Mesenchymal stem cell (in vitro differentiated cells and primary cell): Measurements from ENCODE around the gene CSF2RB.

Experiments
- DNase-seq: peaks from one replicate; pipeline ENCODE4 v3.0.0-alpha.2; 2013
- H2AFZ ChIP-seq: one replicate; pipeline ENCODE4 v1.6.1; 2013; ENCODE audit warnings: low read depth, mild to moderate bottlenecking, control low read depth, inconsistent platforms, low read length, moderate library complexity
- H2AK5ac ChIP-seq: 2 replicates; pipeline ENCODE4 v1.6.1; 2013; ENCODE audit warnings: low read length, moderate library complexity, mild to moderate bottlenecking, inconsistent platforms; ENCODE audit not compliant: severe bottlenecking
- H2BK120ac ChIP-seq: one replicate; pipeline ENCODE4 v1.6.1; 2013; ENCODE audit warnings: low read depth, mild to moderate bottlenecking, inconsistent platforms, low read length, moderate library complexity
- H2BK12ac ChIP-seq, 2 experiments: one replicate each; pipeline ENCODE4 v1.6.1; 2013; ENCODE audit warnings: inconsistent platforms in 2 of 2, low read length in 2 of 2, mild to moderate bottlenecking in 2 of 2, moderate library complexity in 2 of 2, control low read depth in 1 of 2
- H2BK15ac ChIP-seq: one replicate; pipeline ENCODE4 v1.6.1; 2013; ENCODE audit warnings: mild to moderate bottlenecking, low read depth, inconsistent platforms; ENCODE audit not compliant: poor library complexity, severe bottlenecking
- H2BK5ac ChIP-seq: 2 replicates; pipeline ENCODE4 v1.6.1; 2013; ENCODE audit warnings: low read depth, mild to moderate bottlenecking, low read length, control low read depth, inconsistent platforms; ENCODE audit not compliant: poor library complexity, severe bottlenecking
- H3K14ac ChIP-seq, 2 experiments: one replicate each; pipeline ENCODE4 v1.6.1; 2013; ENCODE audit warnings: inconsistent platforms in 2 of 2, low read length in 2 of 2, control low read depth in 1 of 2, mild to moderate bottlenecking in 1 of 2, moderate library complexity in 1 of 2
- H3K18ac ChIP-seq, 2 experiments: one replicate each; pipeline ENCODE4 v1.6.1; 2013; ENCODE audit warnings: inconsistent platforms in 2 of 2, low read length in 2 of 2, control low read depth in 1 of 2, low read depth in 1 of 2, mild to moderate bottlenecking in 1 of 2
- H3K23ac ChIP-seq, 2 experiments: one replicate each; pipeline ENCODE4 v1.6.1; 2013; ENCODE audit warnings: inconsistent platforms in 2 of 2, low read length in 2 of 2, mild to moderate bottlenecking in 2 of 2, moderate library complexity in 2 of 2, control low read depth in 1 of 2
- H3K27ac ChIP-seq: 2 replicates; pipeline ENCODE4 v1.5.1; 2013; ENCODE audit warnings: mild to moderate bottlenecking, moderate library complexity, low read length, control low read depth, inconsistent platforms; ENCODE audit not compliant: poor library complexity, severe bottlenecking
- H3K27me3 ChIP-seq, 2 experiments: 2 replicates each; pipeline versions ENCODE4 v1.6.1 to v1.7.0; 2013; ENCODE audit warnings: low read length in 2 of 2, mild to moderate bottlenecking in 2 of 2, moderate library complexity in 2 of 2, control low read depth in 1 of 2, inconsistent platforms in 1 of 2; ENCODE audit not compliant: control insufficient read depth in 1 of 2, insufficient read depth in 1 of 2
- H3K36me3 ChIP-seq, 2 experiments: 2 replicates each; pipeline versions ENCODE4 v1.6.1 to v1.7.0; 2013; ENCODE audit warnings: low read length in 2 of 2, control low read depth in 1 of 2, inconsistent platforms in 1 of 2, low read depth in 1 of 2, mild to moderate bottlenecking in 1 of 2; ENCODE audit not compliant: insufficient read depth in 2 of 2, control insufficient read depth in 1 of 2
- H3K4ac ChIP-seq, 2 experiments: one replicate each; pipeline ENCODE4 v1.6.1; 2013; ENCODE audit warnings: inconsistent platforms in 2 of 2, low read length in 2 of 2, mild to moderate bottlenecking in 2 of 2, moderate library complexity in 2 of 2, control low read depth in 1 of 2, low read depth in 1 of 2
- H3K4me1 ChIP-seq: 2 replicates; pipeline ENCODE4 v1.6.1; 2013; ENCODE audit warnings: low read depth, low read length, control low read depth; ENCODE audit not compliant: control insufficient read depth, insufficient read depth
- H3K4me2 ChIP-seq: 2 replicates; pipeline ENCODE4 v1.6.1; 2013; ENCODE audit warnings: low read length, mild to moderate bottlenecking, inconsistent platforms; ENCODE audit not compliant: poor library complexity, severe bottlenecking
- H3K4me3 ChIP-seq, 2 experiments: 2 replicates each; pipeline versions ENCODE4 v1.5.1 to v1.7.0; 2013; ENCODE audit warnings: low read length in 2 of 2, mild to moderate bottlenecking in 2 of 2, control low read depth in 1 of 2, low read depth in 1 of 2; ENCODE audit not compliant: insufficient read depth in 1 of 2
- H3K79me1 ChIP-seq: replicated peaks from 2 replicates; pipeline ENCODE4 v1.6.1; 2013; ENCODE audit warnings: mild to moderate bottlenecking, control low read depth, low read length, inconsistent platforms; ENCODE audit not compliant: poor library complexity, severe bottlenecking
- H3K9ac ChIP-seq: 2 replicates; pipeline ENCODE4 v1.7.0; 2013; ENCODE audit warnings: mild to moderate bottlenecking, low read length, moderate library complexity
- H3K9me3 ChIP-seq: 2 replicates; pipeline ENCODE4 v1.7.0; 2013; ENCODE audit warnings: mild to moderate bottlenecking, low read length; ENCODE audit not compliant: control insufficient read depth
- H4K8ac ChIP-seq: one replicate; pipeline ENCODE4 v1.6.1; 2013; ENCODE audit warnings: inconsistent platforms, mild to moderate bottlenecking, low read length, moderate library complexity
- H4K91ac ChIP-seq: one replicate; pipeline ENCODE4 v1.6.1; 2013; ENCODE audit warnings: mild to moderate bottlenecking, low read length, inconsistent platforms
- WGBS: methylation state at CpG from one replicate; pipeline ENCODE4 v1.1.7; 2013; ENCODE audit warnings: mixed read lengths; 5-methylcytosine and 5-hydroxymethylcytosine counted together

CSF2RB gene

DNA sequence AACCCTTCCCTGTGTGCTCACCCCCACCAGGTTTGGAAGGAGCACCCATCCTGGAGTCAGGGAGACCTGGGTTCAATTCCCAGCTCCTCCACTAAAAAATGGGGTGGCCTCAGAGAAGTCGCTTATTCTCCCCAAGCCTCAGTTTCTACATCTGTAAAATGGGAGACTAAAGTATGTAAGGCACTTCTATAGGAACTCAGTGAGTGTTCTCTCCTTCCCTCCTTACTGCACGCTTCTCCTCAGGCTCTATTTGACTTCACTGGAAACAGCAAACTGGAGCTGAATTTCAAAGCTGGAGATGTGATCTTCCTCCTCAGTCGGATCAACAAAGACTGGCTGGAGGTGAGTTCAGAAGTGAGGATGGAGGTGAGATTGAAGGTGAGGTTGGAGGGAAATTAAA, 41.3 kb upstream of the CSF2RB start:
- Histone ChIP-seq H2BK12ac (no peak overlapping the region), H3K4me3 (no peak overlapping the region), H3K4me2 (no peak overlapping the region), H4K91ac (no peak overlapping the region), H3K4me1 (peaks cover 4% of the 10 kb centered on the region), H3K4ac (no peak overlapping the region), H3K27ac (no peak overlapping the region), H2BK120ac (no peak overlapping the region), H3K18ac (no peak overlapping the region), H2BK5ac (no peak overlapping the region), H3K27me3 (peaks cover 36 to 69% of the 10 kb centered on the region in 2 experiments), H3K36me3 (no peaks in the 10 kb centered on the region), H4K8ac (no peak overlapping the region), H3K9ac (no peak overlapping the region), H2AFZ (no peak overlapping the region), H3K14ac (no peak overlapping the region), H2BK15ac (no peak overlapping the region), H3K79me1 (no peaks in the 10 kb centered on the region), H2AK5ac (no peak overlapping the region), H3K23ac (no peak overlapping the region), H3K9me3 (no peaks in the 10 kb centered on the region)
- 96% methylated on average over 2 of the region's 3 CpGs for WGBS
- DNase-seq = no peak

GRCh38 chr22:36872866-36873498, 40.4 kb upstream of the CSF2RB start:
- Histone ChIP-seq H2AFZ (no peak overlapping the region), H3K36me3 (no peaks in the 10 kb centered on the region), H4K91ac (no peak overlapping the region), H3K9me3 (no peaks in the 10 kb centered on the region), H2BK15ac (no peak overlapping the region), H3K4ac (no peak overlapping the region), H2BK120ac (no peak overlapping the region), H3K27me3 (peaks cover 43 to 69% of the 10 kb centered on the region in 2 experiments), H3K14ac (no peak overlapping the region), H3K4me1 (peaks cover 4% of the 10 kb centered on the region), H3K79me1 (no peaks in the 10 kb centered on the region), H3K4me2 (no peak overlapping the region), H2AK5ac (no peak overlapping the region), H4K8ac (no peak overlapping the region), H3K9ac (no peak overlapping the region), H3K18ac (no peak overlapping the region), H3K27ac (no peak overlapping the region), H2BK12ac (no peak overlapping the region), H3K23ac (no peak overlapping the region), H3K4me3 (no peak overlapping the region), H2BK5ac (no peak overlapping the region)
- WGBS = 92% methylated on average over 2 of the region's 2 CpGs
- DNase-seq = no peak

- no peak overlapping the region for H3K27ac ChIP-seq
- H3K9ac ChIP-seq = no peak overlapping the region
- no peak overlapping the region for H3K4ac ChIP-seq
- no peak overlapping the region for H2BK120ac ChIP-seq
- H2BK15ac ChIP-seq = no peak overlapping the region
- no peak overlapping the region for H2AK5ac ChIP-seq
- DNase-seq = peak; percentile 64
- H3K27me3 ChIP-seq = peaks cover 47 to 70% of the 10 kb centered on the region in 2 experiments
- H2AFZ ChIP-seq = no peak overlapping the region
- H3K79me1 ChIP-seq = no peaks in the 10 kb centered on the region
- H4K91ac ChIP-seq = no peak overlapping the region
- no peak overlapping the region for H3K18ac ChIP-seq
- H3K23ac ChIP-seq = no peak overlapping the region
- H3K14ac ChIP-seq = no peak overlapping the region
- H4K8ac ChIP-seq = no peak overlapping the region
- H3K9me3 ChIP-seq = no peaks in the 10 kb centered on the region
- H3K4me2 ChIP-seq = no peak overlapping the region
- no peak overlapping the region for H2BK12ac ChIP-seq
- H3K36me3 ChIP-seq = no peaks in the 10 kb centered on the region
- H2BK5ac ChIP-seq = no peak overlapping the region
- peaks cover 4% of the 10 kb centered on the region for H3K4me1 ChIP-seq
- no peak overlapping the region for H3K4me3 ChIP-seq
- 80% methylated on average over 6 of the region's 6 CpGs for WGBS
Measured at GRCh38 chr22:36873614-36874308, 39.7 kb upstream of the CSF2RB start.

DNA sequence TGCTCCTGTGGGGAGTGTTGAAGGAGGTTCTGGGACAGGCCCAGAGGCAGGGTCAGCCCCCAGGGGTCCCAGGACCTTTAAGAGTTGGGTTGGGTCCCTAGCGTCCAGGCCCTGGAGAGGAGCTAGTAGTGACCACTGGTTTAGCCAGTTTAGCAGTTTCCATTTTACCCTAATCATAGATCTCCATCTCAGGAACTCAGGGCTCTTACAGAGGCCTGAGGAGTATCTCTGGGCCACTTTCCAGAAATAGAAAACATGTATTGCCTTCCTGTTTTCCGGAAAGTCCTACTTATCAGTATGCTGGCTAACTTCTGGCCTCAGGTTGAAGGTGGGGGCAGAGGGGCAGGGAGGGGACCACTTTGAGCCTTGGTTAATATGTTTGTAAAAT, 39.1 kb upstream of the CSF2RB start:
- no peak overlapping the region for H4K91ac ChIP-seq
- H3K9me3 ChIP-seq = no peaks in the 10 kb centered on the region
- H3K23ac ChIP-seq = no peak overlapping the region
- H2AK5ac ChIP-seq = no peak overlapping the region
- DNase-seq = no peak
- no peak overlapping the region for H3K9ac ChIP-seq
- no peak overlapping the region for H3K14ac ChIP-seq
- no peak overlapping the region for H3K4ac ChIP-seq
- H3K4me2 ChIP-seq = no peak overlapping the region
- no peak overlapping the region for H3K4me3 ChIP-seq
- no peak overlapping the region for H4K8ac ChIP-seq
- H2BK12ac ChIP-seq = no peak overlapping the region
- no peaks in the 10 kb centered on the region for H3K36me3 ChIP-seq
- H2AFZ ChIP-seq = no peak overlapping the region
- peaks cover 4% of the 10 kb centered on the region for H3K4me1 ChIP-seq
- H3K79me1 ChIP-seq = no peaks in the 10 kb centered on the region
- WGBS = 80% methylated on average over 2 of the region's 2 CpGs
- H3K27me3 ChIP-seq = peaks cover 53 to 70% of the 10 kb centered on the region in 2 experiments
- no peak overlapping the region for H2BK120ac ChIP-seq
- no peak overlapping the region for H3K27ac ChIP-seq
- H3K18ac ChIP-seq = no peak overlapping the region
- no peak overlapping the region for H2BK5ac ChIP-seq
- no peak overlapping the region for H2BK15ac ChIP-seq
